Measurements from ENCODE around the gene BARX1. TPM values are rescaled to one million over a fixed set of nuclear protein-coding genes. Genes with fewer than 3 reads are reported as not detected.

The BARX1 gene
- total RNA-seq, 1 experiment from 2014 or later: not detected

GRCh38 chr9:93954434-93955061 lies 607 bp downstream of the BARX1 start:
- DNase-seq (ENCODE audit: low spot score): no peak
- in situ Hi-C loops (cut with HindIII; ENCODE audit: low sequenced_read_pairs): no loop called here

GRCh38 chr9:93953496-93954433 lies 1.4 kb downstream of the BARX1 start:
- no peak for DNase-seq (ENCODE audit: low spot score)
- in situ Hi-C loops (cut with HindIII; ENCODE audit: low sequenced_read_pairs): no loop called here

GRCh38 chr9:93952784-93953495 lies 2.2 kb downstream of the BARX1 start:
- in situ Hi-C loops (cut with HindIII; ENCODE audit: low sequenced_read_pairs): no loop called here
- DNase-seq (ENCODE audit: low spot score): no peak

- no peak for DNase-seq (ENCODE audit: low spot score)
- in situ Hi-C loops (cut with HindIII; ENCODE audit: low sequenced_read_pairs): no loop called here
Measured at GRCh38 chr9:93952119-93952783, 2.9 kb downstream of the BARX1 start.

- no peak for DNase-seq (ENCODE audit: low spot score)
- in situ Hi-C loops (cut with HindIII; ENCODE audit: low sequenced_read_pairs): no loop called here
Measured at GRCh38 chr9:93951655-93952118, 3.5 kb downstream of the BARX1 start.

GRCh38 chr9:93950619-93951601 lies 4.2 kb downstream of the BARX1 start:
- in situ Hi-C loops (cut with HindIII; ENCODE audit: low sequenced_read_pairs): no loop called here
- no peak for DNase-seq (ENCODE audit: low spot score)

- DNase-seq (ENCODE audit: low spot score): no peak
- in situ Hi-C loops (cut with HindIII; ENCODE audit: low sequenced_read_pairs): no loop called here
Measured at GRCh38 chr9:93949694-93950449, 5.3 kb downstream of the BARX1 start.

- DNase-seq (ENCODE audit: low spot score): no peak
- in situ Hi-C loops (cut with HindIII; ENCODE audit: low sequenced_read_pairs): no loop called here
Measured at GRCh38 chr9:93949073-93949693, 6.0 kb downstream of the BARX1 start.

- in situ Hi-C loops (cut with HindIII; ENCODE audit: low sequenced_read_pairs): no loop called here
- DNase-seq (ENCODE audit: low spot score): no peak
Measured at GRCh38 chr9:93948441-93949072, 6.6 kb downstream of the BARX1 start.

GRCh38 chr9:93947409-93948070 lies 7.6 kb downstream of the BARX1 start:
- DNase-seq (ENCODE audit: low spot score): no peak
- in situ Hi-C loops (cut with HindIII; ENCODE audit: low sequenced_read_pairs): no loop called here

- no peak for DNase-seq (ENCODE audit: low spot score)
- in situ Hi-C loops (cut with HindIII; ENCODE audit: low sequenced_read_pairs): no loop called here
Measured at GRCh38 chr9:93946338-93946712, 8.8 kb downstream of the BARX1 start.

GRCh38 chr9:93945400-93946337 lies 9.5 kb downstream of the BARX1 start:
- no peak for DNase-seq (ENCODE audit: low spot score)
- in situ Hi-C loops (cut with HindIII; ENCODE audit: low sequenced_read_pairs): no loop called here

- in situ Hi-C loops (cut with HindIII; ENCODE audit: low sequenced_read_pairs): no loop called here
- DNase-seq (ENCODE audit: low spot score): no peak
Measured at GRCh38 chr9:93944011-93944410, 11.1 kb downstream of the BARX1 start.

- in situ Hi-C loops (cut with HindIII; ENCODE audit: low sequenced_read_pairs): no loop called here
- no peak for DNase-seq (ENCODE audit: low spot score)
Measured at GRCh38 chr9:93942161-93942560, 13.0 kb downstream of the BARX1 start.

- in situ Hi-C loops (cut with HindIII; ENCODE audit: low sequenced_read_pairs): no loop called here
- no peak for DNase-seq (ENCODE audit: low spot score)
Measured at GRCh38 chr9:93941493-93941892, 13.7 kb downstream of the BARX1 start.

Data from G401 (cell line).